Naive thymus-derived CD4-positive, alpha-beta T cell (primary cell): Measurements from ENCODE around the gene RGN. TPM values are rescaled to one million over a fixed set of nuclear protein-coding genes. Genes with fewer than 3 reads are reported as not detected.

Experiments used
- ATAC-seq: fragments of 150-1000 bp; cut with Tn5 transposase; 2 replicates; pipeline ENCODE4 v1.10.0; 2021; ENCODE audit warnings: mild to moderate bottlenecking, moderate library complexity
- CTCF ChIA-PET: fragments of 350-600 bp; sonication (Branson Sonifier 250); formaldehyde crosslinking; loops from one replicate; lab custom pipeline; 2021; ENCODE audit warnings: antibody characterized with exemption; lab: Charles Lee
- POLR2A ChIA-PET: fragments of 350-600 bp; sonication (Branson Sonifier 250); formaldehyde crosslinking; loops from one replicate; lab custom pipeline; 2021; ENCODE audit warnings: antibody characterized with exemption, inconsistent platforms; lab: Charles Lee
- DNase-seq, 9 donors: peaks; one replicate each; pipeline versions ENCODE4 v3.0.0 to v3.0.0-alpha.2; 2020 to 2022; ENCODE audit warnings: mixed read lengths in 1 of 9
- H3K27ac ChIP-seq: one replicate; pipeline ENCODE4 v1.7.0; 2013; ENCODE audit warnings: mild to moderate bottlenecking, low read depth, low read length, moderate library complexity
- H3K27me3 ChIP-seq, 2 donors: one replicate each; pipeline ENCODE4 v1.7.0; 2013; ENCODE audit warnings: low read length in 2 of 2, mild to moderate bottlenecking in 2 of 2, moderate library complexity in 2 of 2; ENCODE audit not compliant: control insufficient read depth in 2 of 2, insufficient read depth in 2 of 2
- H3K36me3 ChIP-seq, 3 experiments: 1 replicate in 2 of 3; 2 replicates in 1 of 3; pipeline ENCODE4 v1.7.0; 2013; ENCODE audit warnings: low read length in 3 of 3, mild to moderate bottlenecking in 3 of 3, moderate library complexity in 1 of 3; ENCODE audit not compliant: insufficient read depth in 3 of 3, control insufficient read depth in 2 of 3
- H3K4me1 ChIP-seq, 2 donors: one replicate each; pipeline ENCODE4 v1.7.0; 2013; ENCODE audit warnings: low read length in 2 of 2, mild to moderate bottlenecking in 2 of 2, moderate library complexity in 1 of 2; ENCODE audit not compliant: control insufficient read depth in 2 of 2, insufficient read depth in 2 of 2
- H3K4me3 ChIP-seq: 2 replicates; pipeline ENCODE4 v1.7.0; 2013; ENCODE audit warnings: mild to moderate bottlenecking, low read length
- H3K9me3 ChIP-seq, 3 experiments: 1 replicate in 2 of 3; 2 replicates in 1 of 3; pipeline ENCODE4 v1.7.0; 2013; ENCODE audit warnings: low read length in 3 of 3; ENCODE audit not compliant: control insufficient read depth in 2 of 3
- H3K27ac Mint-ChIP-seq, 9 donors: one replicate each; pipeline ENCODE4 v1.8.0; 2020 to 2022; ENCODE audit warnings: mixed read lengths in 9 of 9, mild to moderate bottlenecking in 8 of 9, moderate library complexity in 5 of 9, inconsistent platforms in 2 of 9
- H3K27me3 Mint-ChIP-seq, 5 donors: one replicate each; pipeline ENCODE4 v1.8.0; 2021 to 2022; ENCODE audit warnings: mixed read lengths in 5 of 5, mild to moderate bottlenecking in 1 of 5
- H3K36me3 Mint-ChIP-seq, 5 donors: one replicate each; pipeline ENCODE4 v1.8.0; 2020 to 2022; ENCODE audit warnings: mixed read lengths in 5 of 5, mild to moderate bottlenecking in 3 of 5, inconsistent platforms in 1 of 5
- H3K4me1 Mint-ChIP-seq, 7 donors: one replicate each; pipeline ENCODE4 v1.8.0; 2020 to 2022; ENCODE audit warnings: mixed read lengths in 7 of 7, mild to moderate bottlenecking in 3 of 7, inconsistent platforms in 1 of 7
- H3K4me3 Mint-ChIP-seq, 10 donors: one replicate each; pipeline ENCODE4 v1.8.0; 2020 to 2022; ENCODE audit warnings: mild to moderate bottlenecking in 10 of 10, mixed read lengths in 10 of 10, moderate library complexity in 6 of 10, inconsistent platforms in 2 of 10
- H3K9me3 Mint-ChIP-seq, 11 donors: one replicate each; pipeline ENCODE4 v1.8.0; 2020 to 2022; ENCODE audit warnings: mixed read lengths in 11 of 11, mild to moderate bottlenecking in 4 of 11, inconsistent platforms in 1 of 11, moderate library complexity in 1 of 11
- intact Hi-C, 2 donors: fragments of 100-400 bp; cut with micrococcal nuclease; formaldehyde crosslinking; loops; one replicate each; pipeline ENCODE4 v1.15.1; 2023
- polyA plus RNA-seq, 2 donors: library from polyadenylated mRNA; unstranded; fragments of 300-500 nt; fragmentation: Illumina TruSeq; gene quantifications; one replicate each; pipeline ENCODE4 v1.2.3, GENCODE V29; 2021
- total RNA-seq, 6 experiments: library from RNA in 5 of 6; stranded (reverse) in 5 of 6; gene quantifications; 1 replicate in 5 of 6; 2 replicates in 1 of 6; pipeline ENCODE4 v1.2.3 and lab custom pipeline; 2021 to 2026

The RGN gene
- total and polyA plus RNA-seq, 7 experiments from 2014 or later, result not detected

GRCh38 chrX:47063179-47063578 is 15.1 kb upstream of the RGN start:
- POLR2A ChIA-PET, result no interaction called here
- Mint-ChIP-seq H3K9me3 (no peaks in the 10 kb centered on the region), H3K36me3 (no peaks in the 10 kb centered on the region), H3K27me3 (peaks cover 0 to 6% (median 0%) of the 10 kb centered on the region in 5 donors), H3K4me3 (no peak overlapping the region), H3K27ac (no peak overlapping the region), H3K4me1 (no peaks in the 10 kb centered on the region)
- no peak overlapping the region for H3K4me3 ChIP-seq
- intact Hi-C loops, result no loop called here
- H3K9me3 ChIP-seq, result no peaks in the 10 kb centered on the region
- no peak for DNase-seq
- no peaks in the 10 kb centered on the region for H3K27me3 ChIP-seq
- no peaks in the 10 kb centered on the region for H3K36me3 ChIP-seq
- no peak overlapping the region for H3K27ac ChIP-seq
- H3K4me1 ChIP-seq, result no peaks in the 10 kb centered on the region
- CTCF ChIA-PET, result no interaction called here
- ATAC-seq, result no peak

- H3K27me3 ChIP-seq, result no peaks in the 10 kb centered on the region
- ATAC-seq (no peak), DNase-seq (no peak)
- no peak overlapping the region for H3K27ac ChIP-seq
- H3K4me3 ChIP-seq, result no peak overlapping the region
- no peaks in the 10 kb centered on the region for H3K4me1 Mint-ChIP-seq
- CTCF ChIA-PET, result no interaction called here
- intact Hi-C loops, result no loop called here
- no peak overlapping the region for H3K27ac Mint-ChIP-seq
- no peaks in the 10 kb centered on the region for H3K4me1 ChIP-seq
- no peaks in the 10 kb centered on the region for H3K36me3 Mint-ChIP-seq
- H3K4me3 Mint-ChIP-seq, result no peak overlapping the region
- no peaks in the 10 kb centered on the region for H3K36me3 ChIP-seq
- no peaks in the 10 kb centered on the region for H3K9me3 Mint-ChIP-seq
- POLR2A ChIA-PET, result no interaction called here
- H3K9me3 ChIP-seq, result no peaks in the 10 kb centered on the region
- no peaks in the 10 kb centered on the region for H3K27me3 Mint-ChIP-seq
Observed at GRCh38 chrX:47068214-47068613, 10.0 kb upstream of the RGN start.

GRCh38 chrX:47068720-47069119 is 9.5 kb upstream of the RGN start:
- no peak overlapping the region for H3K27ac ChIP-seq
- H3K27me3 ChIP-seq, result no peaks in the 10 kb centered on the region
- POLR2A ChIA-PET, result no interaction called here
- no peaks in the 10 kb centered on the region for H3K36me3 ChIP-seq
- no peak for DNase-seq
- intact Hi-C loops, result no loop called here
- no peaks in the 10 kb centered on the region for H3K9me3 ChIP-seq
- Mint-ChIP-seq H3K27me3 (no peaks in the 10 kb centered on the region), H3K36me3 (no peaks in the 10 kb centered on the region), H3K9me3 (peaks cover 0 to 2% (median 0%) of the 10 kb centered on the region in 11 donors), H3K4me1 (no peaks in the 10 kb centered on the region), H3K27ac (no peak overlapping the region), H3K4me3 (no peak overlapping the region)
- no peak for ATAC-seq
- H3K4me1 ChIP-seq, result no peaks in the 10 kb centered on the region
- CTCF ChIA-PET, result no interaction called here
- H3K4me3 ChIP-seq, result no peak overlapping the region

- peaks cover 0 to 2% (median 0%) of the 10 kb centered on the region in 5 donors for H3K27me3 Mint-ChIP-seq
- H3K36me3 Mint-ChIP-seq, result no peaks in the 10 kb centered on the region
- ChIA-PET CTCF (no interaction called here), POLR2A (no interaction called here)
- no peak overlapping the region for H3K27ac ChIP-seq
- H3K4me3 ChIP-seq, result no peak overlapping the region
- no peak for DNase-seq
- H3K4me1 ChIP-seq, result no peaks in the 10 kb centered on the region
- H3K27ac Mint-ChIP-seq, result peak overlapping the region in 1 of 9 donors; percentile 55
- no peaks in the 10 kb centered on the region for H3K9me3 Mint-ChIP-seq
- H3K27me3 ChIP-seq, result no peaks in the 10 kb centered on the region
- intact Hi-C loops, result no loop called here
- H3K4me1 Mint-ChIP-seq, result no peaks in the 10 kb centered on the region
- H3K4me3 Mint-ChIP-seq, result no peak overlapping the region
- no peaks in the 10 kb centered on the region for H3K9me3 ChIP-seq
- H3K36me3 ChIP-seq, result no peaks in the 10 kb centered on the region
- ATAC-seq, result no peak
Observed at GRCh38 chrX:47080215-47080914, 2.1 kb downstream of the RGN start.

GRCh38 chrX:47080915-47081236 is 2.6 kb downstream of the RGN start:
- intact Hi-C loops, result no loop called here
- no peaks in the 10 kb centered on the region for H3K9me3 ChIP-seq
- DNase-seq (no peak), ATAC-seq (no peak)
- H3K36me3 Mint-ChIP-seq, result no peaks in the 10 kb centered on the region
- peaks cover 0 to 2% (median 0%) of the 10 kb centered on the region in 5 donors for H3K27me3 Mint-ChIP-seq
- H3K4me1 Mint-ChIP-seq, result no peaks in the 10 kb centered on the region
- no peaks in the 10 kb centered on the region for H3K36me3 ChIP-seq
- CTCF ChIA-PET, result no interaction called here
- POLR2A ChIA-PET, result no interaction called here
- no peaks in the 10 kb centered on the region for H3K27me3 ChIP-seq
- H3K9me3 Mint-ChIP-seq, result no peaks in the 10 kb centered on the region
- no peaks in the 10 kb centered on the region for H3K4me1 ChIP-seq
- H3K4me3 ChIP-seq, result no peak overlapping the region
- H3K27ac Mint-ChIP-seq, result no peak overlapping the region
- no peak overlapping the region for H3K27ac ChIP-seq
- no peak overlapping the region for H3K4me3 Mint-ChIP-seq

DNA sequence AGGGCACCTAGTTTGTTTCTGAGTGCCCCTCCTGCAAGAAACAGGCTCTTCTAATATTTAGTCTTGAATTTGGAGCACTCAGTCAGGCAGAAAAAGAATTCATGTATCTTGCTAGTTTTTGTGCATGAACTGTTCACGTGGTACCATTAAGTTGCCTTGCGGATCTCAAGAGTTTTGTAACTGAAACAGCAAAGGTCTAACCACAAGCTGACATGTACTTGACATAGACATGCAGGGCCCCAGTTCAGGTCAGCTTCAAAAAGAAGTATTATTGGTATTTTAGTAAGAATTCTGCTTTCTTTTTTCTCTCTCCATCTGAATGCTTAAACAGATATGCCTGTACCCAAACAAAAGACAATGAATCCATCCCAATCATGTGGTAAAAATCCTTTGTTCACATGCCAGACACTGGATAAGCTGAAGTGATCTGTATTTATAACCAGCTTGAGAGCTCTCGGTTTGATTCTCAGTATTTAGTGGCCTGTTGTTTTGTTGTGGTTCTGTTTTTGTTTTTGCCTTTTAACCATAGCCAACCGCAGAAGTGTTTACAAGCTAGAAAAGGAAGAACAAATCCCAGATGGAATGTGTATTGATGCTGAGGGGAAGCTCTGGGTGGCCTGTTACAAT is 13.0 kb downstream of the RGN start:
- Mint-ChIP-seq H3K4me3 (no peak overlapping the region), H3K27me3 (no peaks in the 10 kb centered on the region), H3K9me3 (peaks cover 0 to 3% (median 0%) of the 10 kb centered on the region in 11 donors), H3K27ac (peak overlapping the region in 6 of 9 donors; percentile 2 to 70 (median 56)), H3K4me1 (peaks cover 0 to 17% (median 11%) of the 10 kb centered on the region in 7 donors), H3K36me3 (no peaks in the 10 kb centered on the region)
- intact Hi-C loops, result loop anchor here (5.0 to 10.0 kb wide), 2 partner anchors 189 to 294 kb away; no protein-coding TSS in a partner anchor
- no peaks in the 10 kb centered on the region for H3K4me1 ChIP-seq
- H3K4me3 ChIP-seq, result no peak overlapping the region
- no peak overlapping the region for H3K27ac ChIP-seq
- DNase-seq, result no peak
- no peaks in the 10 kb centered on the region for H3K36me3 ChIP-seq
- H3K9me3 ChIP-seq, result no peaks in the 10 kb centered on the region
- ATAC-seq, result no peak
- no peaks in the 10 kb centered on the region for H3K27me3 ChIP-seq
- POLR2A ChIA-PET, result no interaction called here
- CTCF ChIA-PET, result interaction anchor here (0.6 kb wide), 1 partner anchor 333 kb away, joined by 3 read pairs; no protein-coding TSS in a partner anchor
